Mesenchymal stem cell (in vitro differentiated cells and primary cell): ENCODE results near the gene NRDE2.

Experiments used
- DNase-seq: peaks from one replicate; pipeline ENCODE4 v3.0.0-alpha.2; 2013
- H2AFZ ChIP-seq: one replicate; pipeline ENCODE4 v1.6.1; 2013; ENCODE audit warnings: low read depth, mild to moderate bottlenecking, control low read depth, inconsistent platforms, low read length, moderate library complexity
- H2AK5ac ChIP-seq: 2 replicates; pipeline ENCODE4 v1.6.1; 2013; ENCODE audit warnings: low read length, moderate library complexity, mild to moderate bottlenecking, inconsistent platforms; ENCODE audit not compliant: severe bottlenecking
- H2BK120ac ChIP-seq: one replicate; pipeline ENCODE4 v1.6.1; 2013; ENCODE audit warnings: low read depth, mild to moderate bottlenecking, inconsistent platforms, low read length, moderate library complexity
- H2BK12ac ChIP-seq, 2 experiments: one replicate each; pipeline ENCODE4 v1.6.1; 2013; ENCODE audit warnings: inconsistent platforms in 2 of 2, low read length in 2 of 2, mild to moderate bottlenecking in 2 of 2, moderate library complexity in 2 of 2, control low read depth in 1 of 2
- H2BK15ac ChIP-seq: one replicate; pipeline ENCODE4 v1.6.1; 2013; ENCODE audit warnings: mild to moderate bottlenecking, low read depth, inconsistent platforms; ENCODE audit not compliant: poor library complexity, severe bottlenecking
- H2BK5ac ChIP-seq: 2 replicates; pipeline ENCODE4 v1.6.1; 2013; ENCODE audit warnings: low read depth, mild to moderate bottlenecking, low read length, control low read depth, inconsistent platforms; ENCODE audit not compliant: poor library complexity, severe bottlenecking
- H3K14ac ChIP-seq, 2 experiments: one replicate each; pipeline ENCODE4 v1.6.1; 2013; ENCODE audit warnings: inconsistent platforms in 2 of 2, low read length in 2 of 2, control low read depth in 1 of 2, mild to moderate bottlenecking in 1 of 2, moderate library complexity in 1 of 2
- H3K18ac ChIP-seq, 2 experiments: one replicate each; pipeline ENCODE4 v1.6.1; 2013; ENCODE audit warnings: inconsistent platforms in 2 of 2, low read length in 2 of 2, control low read depth in 1 of 2, low read depth in 1 of 2, mild to moderate bottlenecking in 1 of 2
- H3K23ac ChIP-seq, 2 experiments: one replicate each; pipeline ENCODE4 v1.6.1; 2013; ENCODE audit warnings: inconsistent platforms in 2 of 2, low read length in 2 of 2, mild to moderate bottlenecking in 2 of 2, moderate library complexity in 2 of 2, control low read depth in 1 of 2
- H3K27ac ChIP-seq: 2 replicates; pipeline ENCODE4 v1.5.1; 2013; ENCODE audit warnings: mild to moderate bottlenecking, moderate library complexity, low read length, control low read depth, inconsistent platforms; ENCODE audit not compliant: poor library complexity, severe bottlenecking
- H3K27me3 ChIP-seq, 2 experiments: 2 replicates each; pipeline versions ENCODE4 v1.6.1 to v1.7.0; 2013; ENCODE audit warnings: low read length in 2 of 2, mild to moderate bottlenecking in 2 of 2, moderate library complexity in 2 of 2, control low read depth in 1 of 2, inconsistent platforms in 1 of 2; ENCODE audit not compliant: control insufficient read depth in 1 of 2, insufficient read depth in 1 of 2
- H3K36me3 ChIP-seq, 2 experiments: 2 replicates each; pipeline versions ENCODE4 v1.6.1 to v1.7.0; 2013; ENCODE audit warnings: low read length in 2 of 2, control low read depth in 1 of 2, inconsistent platforms in 1 of 2, low read depth in 1 of 2, mild to moderate bottlenecking in 1 of 2; ENCODE audit not compliant: insufficient read depth in 2 of 2, control insufficient read depth in 1 of 2
- H3K4ac ChIP-seq, 2 experiments: one replicate each; pipeline ENCODE4 v1.6.1; 2013; ENCODE audit warnings: inconsistent platforms in 2 of 2, low read length in 2 of 2, mild to moderate bottlenecking in 2 of 2, moderate library complexity in 2 of 2, control low read depth in 1 of 2, low read depth in 1 of 2
- H3K4me1 ChIP-seq: 2 replicates; pipeline ENCODE4 v1.6.1; 2013; ENCODE audit warnings: low read depth, low read length, control low read depth; ENCODE audit not compliant: control insufficient read depth, insufficient read depth
- H3K4me2 ChIP-seq: 2 replicates; pipeline ENCODE4 v1.6.1; 2013; ENCODE audit warnings: low read length, mild to moderate bottlenecking, inconsistent platforms; ENCODE audit not compliant: poor library complexity, severe bottlenecking
- H3K4me3 ChIP-seq, 2 experiments: 2 replicates each; pipeline versions ENCODE4 v1.5.1 to v1.7.0; 2013; ENCODE audit warnings: low read length in 2 of 2, mild to moderate bottlenecking in 2 of 2, control low read depth in 1 of 2, low read depth in 1 of 2; ENCODE audit not compliant: insufficient read depth in 1 of 2
- H3K79me1 ChIP-seq: replicated peaks from 2 replicates; pipeline ENCODE4 v1.6.1; 2013; ENCODE audit warnings: mild to moderate bottlenecking, control low read depth, low read length, inconsistent platforms; ENCODE audit not compliant: poor library complexity, severe bottlenecking
- H3K9ac ChIP-seq: 2 replicates; pipeline ENCODE4 v1.7.0; 2013; ENCODE audit warnings: mild to moderate bottlenecking, low read length, moderate library complexity
- H3K9me3 ChIP-seq: 2 replicates; pipeline ENCODE4 v1.7.0; 2013; ENCODE audit warnings: mild to moderate bottlenecking, low read length; ENCODE audit not compliant: control insufficient read depth
- H4K8ac ChIP-seq: one replicate; pipeline ENCODE4 v1.6.1; 2013; ENCODE audit warnings: inconsistent platforms, mild to moderate bottlenecking, low read length, moderate library complexity
- H4K91ac ChIP-seq: one replicate; pipeline ENCODE4 v1.6.1; 2013; ENCODE audit warnings: mild to moderate bottlenecking, low read length, inconsistent platforms
- WGBS: methylation state at CpG from one replicate; pipeline ENCODE4 v1.1.7; 2013; ENCODE audit warnings: mixed read lengths; 5-methylcytosine and 5-hydroxymethylcytosine counted together

NRDE2 gene

DNA sequence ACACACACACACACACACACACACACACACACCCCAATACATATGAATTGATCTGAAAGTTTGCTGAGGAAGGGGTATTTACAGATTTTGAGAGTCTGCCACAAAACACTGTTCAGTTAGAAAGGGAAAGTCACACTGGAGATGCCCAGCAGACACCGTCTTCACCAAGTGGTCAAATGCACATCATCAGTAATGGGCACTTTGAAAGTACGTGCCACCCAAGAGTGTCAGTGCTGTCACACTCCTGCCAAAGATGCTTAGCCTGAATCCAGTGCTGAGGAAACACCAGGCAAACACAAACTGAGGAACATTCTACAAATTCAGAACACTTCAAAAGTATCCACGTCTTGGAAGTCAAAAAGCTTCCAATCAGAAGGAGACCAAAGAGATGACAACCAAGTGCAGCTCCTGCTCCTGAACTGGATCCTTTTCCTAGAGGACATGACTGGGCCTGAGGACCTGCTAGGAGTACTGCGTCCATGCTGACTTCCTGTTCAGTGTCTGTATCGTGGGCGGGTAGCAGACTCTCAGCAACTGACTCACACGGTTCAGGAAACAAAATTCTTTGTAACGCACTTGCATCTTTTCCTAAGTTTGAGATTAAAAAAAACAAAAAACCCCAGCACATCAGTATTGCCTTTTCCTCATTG is 56.8 kb downstream of the NRDE2 start:
- H2BK120ac ChIP-seq: no peak overlapping the region
- DNase-seq: peak; percentile 56
- H3K4me3 ChIP-seq: no peak overlapping the region
- H4K8ac ChIP-seq: no peak overlapping the region
- H3K4me1 ChIP-seq: peaks cover 12% of the 10 kb centered on the region
- no peak overlapping the region for H3K4me2 ChIP-seq
- peak overlapping the region; percentile 49 for H3K9ac ChIP-seq
- H3K27ac ChIP-seq: peak overlapping the region; percentile 49
- no peak overlapping the region for H4K91ac ChIP-seq
- H3K79me1 ChIP-seq: peaks cover 12% of the 10 kb centered on the region
- H2BK15ac ChIP-seq: no peak overlapping the region
- no peak overlapping the region for H3K4ac ChIP-seq
- no peak overlapping the region for H3K18ac ChIP-seq
- no peaks in the 10 kb centered on the region for H3K27me3 ChIP-seq
- no peak overlapping the region for H3K14ac ChIP-seq
- no peaks in the 10 kb centered on the region for H3K9me3 ChIP-seq
- no peak overlapping the region for H2BK12ac ChIP-seq
- H2AFZ ChIP-seq: no peak overlapping the region
- peaks cover 62 to 71% of the 10 kb centered on the region in 2 experiments for H3K36me3 ChIP-seq
- H2AK5ac ChIP-seq: no peak overlapping the region
- no peak overlapping the region for H3K23ac ChIP-seq
- WGBS: 61% methylated on average over 8 of the region's 8 CpGs
- H2BK5ac ChIP-seq: no peak overlapping the region

DNA sequence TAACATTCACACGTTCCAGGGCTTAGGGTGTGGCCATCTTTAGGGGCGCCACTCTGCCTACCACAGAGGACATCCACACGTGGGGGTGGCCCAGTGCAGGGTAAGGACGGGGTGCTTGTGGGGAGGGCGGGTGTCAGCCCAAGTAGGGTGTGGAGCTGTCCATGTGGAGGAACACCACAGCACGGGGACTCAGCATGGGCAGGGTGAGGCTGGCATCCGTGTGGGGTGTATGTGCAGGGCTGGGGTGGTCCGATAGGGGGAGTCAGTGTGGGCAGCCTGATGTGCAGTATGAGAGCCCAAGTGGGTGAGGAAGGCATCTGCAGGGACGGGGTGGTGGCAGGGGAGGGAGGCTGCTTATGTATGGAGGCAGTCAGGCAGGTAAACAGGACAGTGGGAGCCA is 57.7 kb downstream of the NRDE2 start:
- DNase-seq: no peak
- Histone ChIP-seq H3K23ac (peak overlapping the region in 1 of 2 experiments; percentile 18), H3K27me3 (no peaks in the 10 kb centered on the region), H2BK15ac (no peak overlapping the region), H2BK120ac (no peak overlapping the region), H3K9me3 (no peaks in the 10 kb centered on the region), H4K91ac (no peak overlapping the region), H3K14ac (peak overlapping the region in 1 of 2 experiments; percentile 23), H3K36me3 (peaks cover 56 to 73% of the 10 kb centered on the region in 2 experiments), H2BK5ac (no peak overlapping the region), H3K9ac (no peak overlapping the region), H3K4me1 (peaks cover 12% of the 10 kb centered on the region), H3K27ac (no peak overlapping the region), H3K4me2 (no peak overlapping the region), H3K4ac (no peak overlapping the region), H2AK5ac (peak overlapping the region; percentile 44), H4K8ac (peak overlapping the region; percentile 16), H2AFZ (no peak overlapping the region), H2BK12ac (no peak overlapping the region), H3K79me1 (peaks cover 11% of the 10 kb centered on the region), H3K18ac (peak overlapping the region in 1 of 2 experiments; percentile 51), H3K4me3 (no peak overlapping the region)
- 74% methylated on average over 9 of the region's 9 CpGs for WGBS

DNA sequence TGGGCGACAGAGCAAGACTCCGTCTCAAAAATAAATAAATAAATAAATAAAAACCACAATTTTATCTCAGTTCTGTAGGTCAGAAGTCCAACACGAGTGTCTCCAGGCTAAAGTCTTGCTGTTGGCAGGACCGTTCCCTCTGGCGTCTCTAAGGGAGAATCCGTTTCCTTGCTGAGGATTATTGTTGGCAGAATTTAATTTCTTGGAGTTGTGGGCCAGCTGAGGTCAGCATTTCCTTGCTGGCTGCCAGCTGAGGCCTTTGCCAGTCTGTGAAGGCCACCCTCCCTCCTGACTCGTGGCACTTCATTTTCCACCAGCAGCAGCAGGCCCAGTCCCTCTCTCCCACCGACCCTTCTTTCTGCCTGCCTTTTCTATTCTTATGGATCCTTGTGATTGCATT is 58.2 kb downstream of the NRDE2 start:
- no peak overlapping the region for H2AK5ac ChIP-seq

DNA sequence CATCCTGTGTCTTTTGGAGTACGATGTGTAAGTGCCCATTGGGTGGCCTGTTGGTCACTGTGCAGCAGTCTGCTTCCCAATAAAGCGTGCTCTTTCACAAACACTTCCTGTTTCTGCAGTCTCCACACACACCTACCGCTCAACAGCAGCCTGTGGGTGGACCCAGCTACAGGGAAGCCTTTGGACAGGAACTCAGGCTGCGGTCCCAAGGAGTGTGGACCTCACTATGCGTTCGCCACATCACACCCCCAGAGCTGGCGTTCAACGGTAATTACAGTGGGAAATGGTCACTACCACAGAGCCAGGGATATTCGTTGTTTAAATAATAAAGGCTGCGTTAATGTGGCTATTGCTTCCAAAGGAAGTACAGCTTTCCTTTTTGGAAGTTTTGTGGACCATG is 59.2 kb downstream of the NRDE2 start:
- Histone ChIP-seq H3K27ac (no peak overlapping the region), H2BK12ac (no peak overlapping the region), H3K27me3 (no peaks in the 10 kb centered on the region), H3K14ac (no peak overlapping the region), H4K8ac (no peak overlapping the region), H3K9me3 (no peaks in the 10 kb centered on the region), H3K4me1 (peaks cover 12% of the 10 kb centered on the region), H3K36me3 (peaks cover 46 to 73% of the 10 kb centered on the region in 2 experiments), H3K4me3 (no peak overlapping the region), H3K4ac (no peak overlapping the region), H2BK120ac (no peak overlapping the region), H3K4me2 (no peak overlapping the region), H3K18ac (no peak overlapping the region), H2AFZ (no peak overlapping the region), H4K91ac (no peak overlapping the region), H3K79me1 (peaks cover 14% of the 10 kb centered on the region), H2BK5ac (no peak overlapping the region), H2BK15ac (no peak overlapping the region), H3K9ac (no peak overlapping the region), H3K23ac (no peak overlapping the region), H2AK5ac (no peak overlapping the region)
- WGBS: 92% methylated on average over 9 of the region's 10 CpGs
- no peak for DNase-seq

More for the DNA sequence above, 58.2 kb downstream of the NRDE2 start:
- H3K4me1 ChIP-seq: peaks cover 12% of the 10 kb centered on the region
- no peaks in the 10 kb centered on the region for H3K9me3 ChIP-seq
- H3K23ac ChIP-seq: no peak overlapping the region
- no peak overlapping the region for H2AFZ ChIP-seq
- H3K27ac ChIP-seq: no peak overlapping the region
- H3K27me3 ChIP-seq: no peaks in the 10 kb centered on the region
- H3K4ac ChIP-seq: no peak overlapping the region
- H3K4me3 ChIP-seq: no peak overlapping the region
- no peak overlapping the region for H3K14ac ChIP-seq
- H2BK120ac ChIP-seq: no peak overlapping the region
- H3K4me2 ChIP-seq: no peak overlapping the region
- no peak overlapping the region for H2BK12ac ChIP-seq
- no peak for DNase-seq
- H3K18ac ChIP-seq: no peak overlapping the region
- H3K36me3 ChIP-seq: peaks cover 52 to 73% of the 10 kb centered on the region in 2 experiments
- peaks cover 11% of the 10 kb centered on the region for H3K79me1 ChIP-seq
- no peak overlapping the region for H4K91ac ChIP-seq
- no peak overlapping the region for H2BK5ac ChIP-seq
- no peak overlapping the region for H2BK15ac ChIP-seq
- no peak overlapping the region for H3K9ac ChIP-seq
- no peak overlapping the region for H4K8ac ChIP-seq
- 97% methylated on average over 7 of the region's 8 CpGs for WGBS
